Germinal center (tissue), 1 donor: Measurements from ENCODE around the gene RORC.
"Not testable (repeated sequence)": the region's sequence is repeated elsewhere in the genome, so short reads cannot be mapped to it uniquely, and the experiment has no call there.

Experiments
- DNase-seq: peaks from one replicate; pipeline ENCODE4 v3.0.0; 2012; ENCODE audit warnings: mixed read lengths, low spot score

Gene RORC

DNA sequence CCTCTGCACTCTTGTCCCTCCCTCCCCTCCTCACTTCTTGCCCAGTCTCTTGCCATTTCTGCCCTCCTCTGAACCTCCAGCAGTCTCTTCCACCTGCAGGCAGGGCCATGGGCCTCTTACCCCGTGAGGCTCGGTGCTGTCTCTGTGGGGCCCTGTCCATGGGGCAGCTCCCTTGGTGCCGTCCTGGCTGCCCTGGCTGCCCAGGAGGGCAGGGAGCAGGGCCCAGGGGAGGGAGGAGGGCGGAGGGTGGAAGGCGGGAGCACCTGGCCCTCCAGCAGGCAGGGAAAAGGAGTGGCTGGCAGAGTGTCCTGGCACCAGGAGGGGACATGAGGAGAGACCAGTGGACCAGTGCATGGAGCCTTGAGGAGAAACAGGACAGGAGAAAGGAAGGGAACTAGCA, at the start of gene RORC:
Gene RORC (minus strand): TSS at position 198 of the 400 bp plus-strand sequence. CDS start 38 bp downstream, at position 160.
- DNase-seq, result no peak

DNA sequence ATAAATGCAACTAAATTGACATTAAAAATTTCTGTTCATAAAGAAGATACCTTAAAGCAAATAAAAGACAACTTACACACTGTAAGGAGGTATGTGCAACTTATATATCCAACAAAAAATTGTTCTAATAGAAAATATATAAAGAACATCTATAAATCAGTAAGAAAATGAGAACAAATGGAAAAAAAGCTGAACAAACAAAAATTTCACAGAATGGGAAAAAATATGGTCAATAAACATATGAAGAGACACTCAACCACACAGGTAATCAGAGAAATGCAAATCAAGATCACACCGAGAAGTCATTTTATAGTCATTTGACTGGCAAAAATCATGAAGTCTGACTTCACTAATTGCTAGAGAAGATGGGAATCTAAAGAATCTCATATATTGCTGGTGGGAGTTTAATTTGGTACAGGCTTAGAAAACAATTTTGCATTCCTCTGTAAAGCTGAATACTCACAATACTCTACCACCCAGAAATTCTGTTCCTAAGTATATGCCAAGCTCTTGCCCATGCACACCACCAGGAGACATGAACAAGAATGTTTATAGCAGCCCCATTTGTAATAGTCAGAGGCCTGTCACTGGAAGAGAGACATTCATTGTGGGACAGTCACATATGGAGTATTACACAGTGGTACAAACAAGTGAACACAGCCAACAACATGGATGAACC, 44.0 kb upstream of the RORC start:
- DNase-seq, result no peak

DNA sequence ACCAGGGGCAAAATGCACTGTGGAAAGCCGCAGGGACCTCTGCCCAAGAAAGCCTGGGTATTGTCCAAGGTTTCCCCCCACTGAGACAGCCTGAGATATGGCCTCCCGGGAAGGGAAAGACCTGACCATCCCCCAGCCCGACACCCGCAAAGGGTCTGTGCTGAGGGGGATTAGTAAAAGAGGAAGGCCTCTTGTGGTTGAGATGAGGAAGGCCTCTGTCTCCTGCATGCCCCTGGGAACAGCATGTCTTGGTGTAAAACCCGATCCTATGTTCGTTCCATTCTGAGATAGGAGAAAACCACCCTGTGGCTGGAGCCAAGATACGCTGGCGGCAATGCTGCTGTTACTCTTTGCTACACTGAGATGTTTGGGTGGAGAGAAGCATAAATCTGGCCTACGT, 41.2 kb upstream of the RORC start:
- not testable (repeated sequence) for DNase-seq

DNA sequence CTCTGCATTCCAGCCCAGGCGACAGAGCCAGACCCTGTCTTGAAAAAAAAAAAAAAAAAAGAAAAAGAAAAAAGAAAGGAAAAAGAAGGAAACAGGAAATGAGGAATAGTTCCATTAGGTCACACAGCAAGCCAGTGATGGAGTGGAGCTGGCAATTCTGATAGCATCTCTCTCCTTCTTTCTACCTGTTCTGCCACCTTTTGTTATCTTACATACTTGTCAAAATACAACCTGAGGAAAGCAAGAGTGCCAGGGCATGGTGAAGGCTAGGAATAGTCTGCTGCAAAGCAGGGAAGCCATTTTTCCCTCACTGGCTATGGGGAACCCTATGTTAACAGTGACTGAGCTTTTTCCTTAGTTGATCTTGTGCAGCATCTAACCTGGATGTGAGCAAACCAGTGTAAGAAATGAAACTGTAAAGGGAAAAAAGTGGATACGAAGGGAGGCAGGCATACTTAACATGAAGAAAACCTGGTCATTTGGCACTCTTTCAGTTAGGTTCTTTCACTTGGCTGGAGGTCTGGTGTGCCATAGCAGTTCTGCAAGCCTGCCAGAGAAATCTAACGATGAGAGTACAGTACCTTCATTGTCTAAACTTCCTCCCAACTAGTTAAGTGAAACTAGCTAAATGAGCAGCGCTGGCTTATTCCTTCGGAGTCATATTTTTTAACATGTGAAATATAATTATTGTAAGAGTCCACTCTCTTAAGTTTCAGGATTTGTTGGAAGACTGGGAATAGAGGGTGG, 39.9 kb upstream of the RORC start:
- DNase-seq, result no peak

DNA sequence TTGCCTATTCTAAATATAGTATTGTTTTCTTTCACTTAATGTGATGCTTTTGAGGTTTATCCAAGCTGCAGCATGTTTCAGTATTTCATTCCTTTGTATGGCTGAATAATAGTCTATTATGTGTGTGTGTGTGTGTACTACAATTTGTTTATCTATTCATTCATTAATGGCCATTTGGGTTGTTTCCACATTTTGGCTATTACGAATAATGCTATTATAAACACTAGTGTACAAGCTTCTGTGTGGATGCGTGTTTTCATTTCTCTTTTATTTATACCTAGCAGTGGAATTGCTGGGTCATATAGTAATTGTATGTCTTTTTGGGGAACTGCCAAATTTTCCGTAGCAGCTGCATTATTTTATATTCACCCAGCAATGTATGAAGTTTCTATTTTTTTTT, 36.9 kb upstream of the RORC start:
- no peak for DNase-seq

DNA sequence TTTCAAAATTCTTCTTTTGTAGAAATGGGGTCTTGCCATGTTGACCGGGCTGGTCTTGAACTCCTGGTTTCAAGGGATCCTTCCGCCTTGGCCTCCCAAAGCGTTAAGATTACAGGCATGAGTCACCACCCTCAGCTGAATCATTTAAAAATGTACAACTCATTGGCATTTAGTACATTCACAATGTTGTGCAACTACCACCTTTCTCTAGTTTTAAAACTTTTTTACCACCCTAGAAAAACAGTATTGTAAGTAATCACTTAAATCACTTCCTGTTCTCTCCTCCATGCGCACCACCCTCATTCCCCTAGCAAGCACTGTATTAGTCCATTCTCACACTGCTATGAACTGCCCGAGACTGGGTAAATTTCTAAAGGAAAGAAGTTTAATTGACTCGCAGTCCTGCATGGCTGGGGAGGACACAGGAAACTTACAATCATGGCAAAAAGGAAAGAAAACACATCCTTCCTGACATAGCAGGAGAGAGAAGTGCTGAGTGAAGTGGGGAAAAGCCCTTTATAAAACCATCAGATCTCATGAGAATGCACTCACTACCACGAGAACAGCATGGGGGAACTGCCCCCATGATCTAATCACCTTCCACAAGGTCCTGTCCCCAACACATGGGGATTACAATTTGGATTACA, 36.3 kb upstream of the RORC start:
- DNase-seq, result no peak

DNA sequence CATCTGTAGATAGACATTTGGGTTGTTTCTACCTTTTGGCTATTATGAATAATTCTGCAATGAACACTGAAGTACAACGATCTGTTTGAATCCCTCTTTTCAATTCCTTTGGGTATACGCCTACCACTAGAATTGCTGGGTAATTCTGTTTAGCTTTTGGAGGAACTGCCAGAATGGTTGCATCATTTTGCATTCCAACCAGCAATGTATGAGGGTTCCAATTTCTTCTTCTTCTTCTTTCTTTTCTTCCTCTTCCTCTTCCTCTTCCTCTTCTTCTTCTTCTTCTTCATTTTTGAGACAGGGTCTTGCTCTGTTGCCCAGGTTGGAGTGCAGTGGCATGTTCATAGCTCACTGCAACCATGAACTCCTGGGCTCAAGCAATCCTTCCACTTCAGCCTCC, 35.7 kb upstream of the RORC start:
- no peak for DNase-seq

DNA sequence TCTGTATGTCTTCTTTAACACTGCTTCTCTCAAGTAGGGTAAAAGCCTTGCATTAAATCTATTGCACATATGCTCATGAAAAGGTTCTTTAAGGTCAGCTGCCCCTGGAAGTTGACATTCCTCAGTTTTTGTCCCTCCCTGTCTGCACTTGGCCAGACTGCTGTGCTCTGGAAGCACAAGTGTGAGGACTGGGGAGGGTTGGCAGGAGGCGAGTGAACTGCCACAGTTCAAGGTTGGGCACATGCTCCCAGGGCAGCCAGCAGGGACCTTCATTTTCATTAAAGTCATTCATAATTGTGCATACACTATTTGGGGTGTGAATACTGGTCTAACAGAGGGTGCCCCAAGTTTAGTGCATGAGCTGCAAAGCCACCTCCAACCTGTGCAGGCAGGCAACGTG, 32.8 kb upstream of the RORC start:
- DNase-seq, result no peak

DNA sequence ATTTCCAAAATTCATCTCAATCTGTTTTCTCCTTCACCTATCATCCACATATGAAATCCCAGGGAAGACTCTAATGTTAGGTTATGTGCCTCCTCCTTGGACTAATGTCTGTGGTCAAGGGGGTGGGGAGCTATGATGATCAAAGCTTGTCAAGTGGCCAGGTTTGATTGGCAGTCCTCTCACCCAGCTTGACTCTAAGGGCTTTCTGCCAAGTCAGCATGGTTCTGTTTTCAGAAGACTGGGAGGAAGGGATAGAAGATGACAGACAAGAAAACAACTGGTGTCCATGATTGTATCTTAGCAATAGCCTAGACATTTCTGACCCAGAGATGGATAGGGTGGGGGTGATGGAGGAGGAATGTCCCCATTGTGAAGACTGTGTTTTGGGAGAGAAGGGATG, 31.0 kb upstream of the RORC start:
- no peak for DNase-seq

DNA sequence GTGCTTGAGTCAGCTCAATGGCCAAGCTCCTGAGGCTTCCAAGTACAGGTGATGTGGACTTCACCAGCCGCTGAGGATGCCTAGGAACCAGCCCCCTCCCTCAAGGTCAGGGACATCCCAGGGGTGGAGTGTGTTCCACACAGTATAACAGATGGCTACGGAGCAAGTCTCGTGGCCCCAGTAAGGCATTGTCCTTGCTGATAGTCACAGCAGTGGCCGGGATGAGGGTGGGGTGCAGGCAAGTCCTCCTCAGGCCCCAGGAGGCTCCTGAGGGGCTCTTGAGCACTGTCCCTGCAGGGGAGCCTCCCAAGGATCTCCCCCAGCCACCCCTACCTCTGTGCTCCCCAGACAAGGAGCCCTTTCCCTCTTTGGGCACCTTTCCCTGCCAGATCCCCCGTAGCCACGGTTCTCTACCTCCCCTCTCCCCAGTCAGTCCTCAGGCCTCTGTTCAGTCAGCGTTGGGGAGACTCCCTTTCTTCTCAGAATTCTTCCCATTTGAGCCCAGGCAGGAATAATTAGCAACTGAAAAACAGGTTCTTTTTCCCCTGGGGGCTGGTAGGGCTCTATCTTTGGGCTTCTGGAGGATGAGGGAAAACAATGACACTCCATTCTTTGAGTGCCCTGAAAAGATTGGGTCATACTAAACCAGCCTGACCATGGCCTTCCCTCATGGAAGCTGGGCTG, 29.0 kb upstream of the RORC start:
- DNase-seq, result no peak

DNA sequence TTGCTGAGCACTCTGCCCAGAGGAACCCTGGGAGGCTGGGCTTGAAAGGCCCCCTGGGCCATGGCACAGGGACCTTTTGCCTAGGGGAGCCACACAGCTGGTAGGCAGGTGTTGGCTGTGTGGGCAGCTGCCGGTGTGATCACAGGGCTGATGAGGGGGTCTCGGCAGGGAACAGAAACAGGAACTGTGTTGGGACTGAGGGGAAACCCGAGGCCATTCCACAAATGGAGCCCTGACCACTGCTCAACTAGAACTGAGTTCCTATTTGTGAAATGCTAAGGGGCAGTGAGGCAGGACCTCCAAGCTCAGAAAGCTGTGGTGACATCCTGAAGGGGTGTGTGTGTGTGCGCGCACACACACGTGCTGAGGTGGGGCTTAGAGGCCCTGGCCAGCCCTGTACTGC, 28.3 kb upstream of the RORC start:
- peak; percentile 36 for DNase-seq

DNA sequence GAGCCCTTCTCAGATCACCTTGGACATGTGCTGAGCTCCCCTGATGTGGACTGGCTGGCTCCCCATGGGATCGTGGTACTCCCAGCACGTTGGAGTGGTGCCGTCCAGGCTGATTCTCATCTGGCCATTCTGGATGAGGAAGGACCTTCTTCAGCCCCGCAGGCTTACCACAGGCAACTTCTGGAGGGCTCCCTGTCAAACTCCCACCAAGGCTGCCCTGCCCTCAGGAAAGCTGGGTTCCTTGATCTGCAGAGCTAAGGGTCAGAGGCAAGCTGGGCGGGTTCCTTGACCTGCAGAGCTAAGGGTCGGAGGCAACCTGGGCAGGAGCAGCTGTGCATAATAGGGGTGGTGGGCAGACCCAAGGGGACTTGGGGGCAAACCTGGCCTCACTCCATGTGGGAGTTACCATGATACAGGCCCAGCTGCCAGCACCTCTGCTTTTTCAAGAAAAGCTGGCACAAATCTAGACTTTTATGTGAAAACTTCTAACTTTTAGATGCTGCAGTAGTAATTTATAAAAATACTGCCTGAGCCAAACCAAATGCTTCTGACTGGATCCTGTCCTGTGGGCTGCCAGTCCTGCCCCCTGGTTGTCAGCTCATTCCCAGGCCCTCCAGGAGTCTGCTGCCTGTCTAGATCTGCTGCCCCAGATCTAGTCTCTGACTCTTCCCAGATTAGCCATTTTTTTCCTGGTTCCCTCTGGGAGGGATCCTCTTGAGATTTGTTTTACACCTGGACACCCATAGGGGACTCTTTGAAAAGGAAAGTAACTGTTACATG, 27.5 kb upstream of the RORC start:
- DNase-seq, result no peak

DNA sequence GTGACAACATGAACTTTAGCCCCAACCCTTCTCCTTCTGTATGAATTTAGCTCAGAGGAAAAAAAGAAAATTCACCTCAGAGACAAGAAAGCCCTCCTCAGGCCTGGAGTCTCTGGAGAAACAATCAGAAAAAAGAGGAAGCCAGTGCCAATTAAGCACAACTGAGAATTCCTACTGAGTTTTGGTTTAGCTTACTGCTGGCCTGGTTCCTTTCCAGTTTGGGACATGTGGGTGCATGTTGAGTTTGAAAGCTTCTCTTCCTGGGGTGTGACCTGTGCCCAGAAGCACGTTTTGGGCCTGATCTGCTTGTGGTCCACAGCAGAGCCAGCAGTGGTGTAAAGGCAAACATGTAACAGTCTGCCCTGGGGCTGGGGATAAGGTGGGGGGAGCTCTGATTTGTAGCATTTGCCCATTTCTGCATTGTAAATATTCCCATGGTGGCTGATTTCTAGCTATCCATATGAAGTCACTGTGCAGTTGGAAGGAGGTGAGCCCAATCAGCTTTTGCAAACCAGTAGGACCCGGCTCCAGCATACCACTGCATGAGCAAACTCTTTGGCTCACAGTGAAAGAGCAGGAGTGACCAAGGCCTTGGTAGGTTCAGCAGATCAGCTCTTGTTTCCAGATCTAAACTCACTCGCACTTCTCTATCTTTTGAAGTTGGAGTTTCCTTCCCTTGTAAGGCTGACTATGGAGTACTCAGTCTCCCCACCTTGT, 26.6 kb upstream of the RORC start:
- no peak for DNase-seq

DNA sequence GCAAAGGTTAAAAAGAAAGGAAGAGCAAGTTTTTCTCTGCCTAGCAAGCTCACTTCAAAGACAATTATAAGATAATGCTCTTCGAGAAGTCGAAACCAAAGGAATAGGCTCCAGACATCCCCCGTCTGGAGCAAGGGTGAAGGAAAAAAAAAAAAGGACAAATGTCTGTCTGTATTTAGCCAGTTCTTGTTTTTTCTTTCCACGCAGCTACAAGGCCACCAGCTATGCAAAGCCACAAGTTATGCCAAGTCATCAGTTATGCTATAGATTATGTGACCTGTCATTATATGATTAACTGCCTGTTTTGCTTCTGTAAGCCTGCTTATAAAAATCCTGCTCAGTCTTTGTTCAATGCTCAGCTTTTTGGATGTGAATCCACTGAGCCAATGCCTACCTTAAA, 24.3 kb upstream of the RORC start:
- DNase-seq, result no peak

DNA sequence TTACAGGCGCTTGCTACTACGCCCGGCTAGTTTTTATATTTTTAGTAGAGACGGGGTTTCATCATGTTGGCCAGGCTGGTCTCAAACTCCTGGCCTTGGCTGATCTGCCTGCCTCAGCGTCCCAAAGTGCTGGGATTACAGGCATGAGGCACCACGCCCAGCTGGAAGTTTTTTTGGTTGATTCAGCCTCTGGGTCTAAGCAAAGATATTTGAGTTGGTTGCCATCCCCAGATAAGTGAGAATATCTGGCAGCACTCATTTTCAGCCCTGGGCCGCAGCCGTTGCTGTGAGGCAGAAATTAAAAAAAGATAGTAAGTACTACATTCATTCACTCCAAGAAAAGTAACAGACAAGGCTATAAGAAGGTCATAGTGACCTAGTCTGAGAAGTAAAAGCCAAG, 23.9 kb upstream of the RORC start:
- DNase-seq, result not testable (repeated sequence)

DNA sequence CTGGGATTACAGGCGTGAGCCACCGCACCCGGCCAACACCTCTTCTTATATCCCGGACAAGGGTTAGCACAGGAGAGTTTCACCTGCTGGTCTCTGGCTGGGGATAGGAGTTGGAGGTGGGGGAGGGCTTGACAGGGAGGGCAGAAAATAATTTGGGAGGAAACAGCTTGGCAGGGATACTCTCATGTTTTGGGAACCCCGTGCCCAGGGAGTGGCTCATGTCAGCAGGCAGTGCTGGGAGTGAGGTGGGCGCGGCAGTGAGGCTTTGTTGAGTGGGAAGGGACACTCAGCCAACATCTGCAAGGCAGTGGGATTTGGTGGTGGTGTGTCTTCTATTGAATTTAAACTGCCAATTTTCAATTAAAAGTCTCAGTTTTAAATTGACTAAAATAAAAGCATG, 23.1 kb upstream of the RORC start:
- DNase-seq, result no peak

DNA sequence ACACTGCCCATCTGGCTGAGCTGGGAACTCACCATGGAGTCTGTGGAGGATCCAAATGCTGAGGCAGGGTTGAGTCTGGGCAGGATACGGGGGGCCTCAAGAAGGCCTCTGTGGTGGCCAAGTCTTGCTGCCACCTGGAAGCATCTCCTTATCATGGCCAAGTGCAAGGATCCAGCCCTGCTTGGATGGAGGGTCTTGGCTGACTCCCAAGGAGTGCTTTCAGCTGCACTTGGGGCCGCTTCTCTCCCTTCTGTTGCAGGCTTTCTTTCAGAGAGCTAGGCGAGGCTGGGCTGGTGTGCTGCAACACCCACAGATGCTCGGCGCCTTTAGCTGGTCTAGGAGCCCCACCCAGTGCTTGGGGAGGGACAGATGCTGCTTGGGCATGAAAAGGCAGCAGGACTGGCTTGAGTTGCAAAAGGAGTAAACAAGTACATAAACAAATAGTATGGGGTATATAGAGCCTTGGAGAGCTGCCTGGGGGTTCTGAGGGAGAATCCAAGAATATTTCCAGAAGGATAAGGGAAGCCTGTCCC, 21.9 kb upstream of the RORC start, which contains the start of gene THEM5:
Gene THEM5 (minus strand): TSS at position 302 of the 533 bp plus-strand sequence. CDS start 147 bp downstream, at position 155.
- DNase-seq, result no peak

DNA sequence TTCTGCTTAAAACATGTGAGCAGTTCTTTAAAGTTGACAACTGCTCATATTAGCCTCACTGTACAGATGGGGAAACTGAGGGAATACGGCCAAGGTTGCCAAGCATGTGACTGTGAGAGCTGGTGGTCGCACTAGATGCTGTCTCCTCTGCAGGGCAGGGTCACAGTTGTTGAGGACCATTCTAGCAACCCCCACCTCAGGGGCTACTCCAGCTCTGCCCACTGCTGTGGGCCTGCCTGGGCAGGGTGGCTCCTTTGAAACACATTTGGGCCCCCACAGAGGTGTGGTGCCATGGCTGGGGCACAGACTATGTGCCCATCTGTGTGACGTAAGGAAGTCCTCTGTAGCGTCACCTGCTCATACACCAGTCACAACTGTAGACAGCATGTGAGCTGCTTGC, 21.1 kb upstream of the RORC start:
- DNase-seq, result no peak

DNA sequence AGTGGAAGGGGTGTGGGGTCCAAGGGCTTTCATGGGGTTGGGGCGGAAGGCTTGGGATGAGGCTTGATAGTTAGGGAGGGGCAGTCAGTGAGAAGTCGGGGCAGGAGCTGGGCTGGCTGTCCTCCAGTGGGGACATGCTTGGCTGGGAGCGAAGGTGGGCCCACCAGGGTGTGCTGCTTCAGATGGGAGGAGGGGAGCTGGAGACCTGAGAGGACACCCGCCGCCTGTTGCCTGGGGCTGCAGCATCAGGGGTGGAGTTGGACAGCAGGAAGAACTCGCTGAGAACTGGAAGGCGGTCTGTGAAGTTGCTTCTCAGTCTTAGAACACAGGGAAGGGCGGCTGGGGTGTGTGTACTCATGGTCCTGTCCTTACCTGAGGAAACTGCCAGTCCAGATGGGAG, 20.3 kb upstream of the RORC start:
- no peak for DNase-seq

DNA sequence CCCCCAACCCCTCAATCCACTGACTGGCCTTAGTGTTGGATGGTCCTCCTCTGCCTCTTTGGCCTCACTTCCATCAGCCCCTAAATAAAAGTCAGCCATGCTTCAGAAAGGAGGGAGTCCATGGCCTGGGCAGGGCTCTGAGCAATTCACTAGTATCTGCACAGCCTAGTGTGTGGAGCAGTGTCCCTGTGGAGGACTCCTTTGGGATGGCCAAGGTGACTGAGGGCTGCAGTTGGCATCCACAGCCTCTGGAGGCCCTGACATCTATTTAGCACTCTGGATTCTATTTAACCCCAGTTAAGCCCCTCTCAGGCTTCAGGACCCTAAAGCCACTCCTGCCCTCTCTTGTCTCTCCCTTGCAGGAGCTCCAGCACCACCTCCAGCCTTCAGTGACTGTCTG, 18.3 kb upstream of the RORC start:
- no peak for DNase-seq

DNA sequence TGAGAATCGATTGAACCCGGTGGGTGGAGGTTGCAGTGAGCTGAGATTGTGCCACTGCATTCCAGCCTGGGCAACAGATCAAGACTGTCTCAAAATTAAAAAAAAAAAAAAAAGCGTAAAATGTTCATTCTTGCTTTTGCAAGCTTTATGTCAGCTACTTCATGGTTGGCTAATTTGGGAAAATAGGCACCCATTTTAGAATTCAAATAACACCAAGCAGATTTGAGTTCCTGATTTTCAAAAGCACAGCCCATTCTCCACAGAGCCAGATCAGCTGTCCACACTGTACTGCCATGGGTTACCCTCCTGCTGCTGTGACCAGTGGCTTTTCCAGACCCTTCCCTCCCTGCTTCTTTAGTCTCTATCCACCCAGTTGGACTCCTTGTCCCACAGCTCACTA, 17.5 kb upstream of the RORC start:
- DNase-seq, result no peak
